Stimulated activated CD8-positive, alpha-beta memory T cell treated with anti-CD3 and anti-CD28 coated beads, Interleukin-4, amount 100 ng/mL, for 4 hours (primary cell): ENCODE measurements around the gene USP20.
A peak's percentile ranks its signal among the peaks of the same experiment; 100 is the strongest.

Source experiments
- DNase-seq, 2 donors: peaks; one replicate each; pipeline ENCODE4 v3.0.0-alpha.2; 2020; ENCODE audit warnings: low read depth in 2 of 2, low spot score in 1 of 2

USP20 gene

DNA sequence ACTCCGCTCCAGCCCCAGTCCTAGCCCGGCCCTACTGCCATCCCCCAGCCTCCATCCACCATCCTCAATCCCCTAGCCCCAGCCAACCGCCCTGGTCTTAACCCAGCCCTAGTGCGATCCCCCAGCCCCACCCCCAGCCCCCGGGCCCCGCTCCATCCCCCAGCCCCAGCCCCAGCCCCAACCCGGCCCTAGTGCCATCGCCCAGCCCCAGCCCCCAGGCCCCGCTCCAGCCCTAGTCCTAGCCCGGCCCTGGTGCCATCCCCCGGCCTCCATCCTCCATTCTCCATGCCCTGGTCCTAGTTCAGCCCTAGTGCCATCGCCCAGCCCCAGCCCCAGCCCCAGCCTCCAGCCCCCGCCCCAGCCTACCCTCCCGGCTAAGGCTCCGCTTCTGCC is 11.7 kb upstream of the USP20 start:
- no peak for DNase-seq

DNA sequence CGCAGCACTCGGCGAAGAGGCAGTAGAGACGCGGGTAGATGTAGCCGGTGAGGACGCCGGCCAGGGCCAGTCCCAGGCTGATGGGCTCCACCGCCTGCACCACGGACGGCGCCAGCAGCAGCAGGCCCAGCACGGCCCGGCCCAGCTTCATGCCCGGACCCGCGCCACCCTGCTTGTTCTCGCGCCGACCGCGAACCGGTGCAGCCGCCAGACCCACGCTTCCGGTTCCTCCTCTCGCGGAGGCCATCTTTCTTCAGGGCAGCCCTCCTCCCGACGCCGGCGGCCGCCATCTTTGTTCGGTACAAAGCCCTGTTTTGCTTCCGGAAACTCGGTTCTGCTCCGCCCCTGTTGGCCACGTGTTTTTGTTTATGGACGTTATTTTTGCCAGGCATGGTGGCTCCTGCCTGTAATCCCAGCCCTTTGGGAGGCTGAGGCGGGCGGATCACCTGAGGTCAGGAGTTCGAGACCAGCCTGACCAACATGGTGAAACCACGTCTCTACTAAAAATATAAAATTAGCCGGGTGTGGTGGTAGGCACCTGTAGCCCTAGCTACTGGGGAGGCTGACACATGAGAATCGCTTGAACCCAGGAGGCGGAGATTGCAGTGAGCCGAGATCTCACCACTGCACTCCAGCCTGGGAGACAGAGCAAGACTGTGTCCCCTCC is 11.2 kb upstream of the USP20 start, which contains the start of gene TOR1A:
Gene TOR1A (minus strand): TSS at position 202 of the 667 bp plus-strand sequence. CDS start 51 bp downstream, at position 151.
- peak; percentile 79 to 80 for DNase-seq

DNA sequence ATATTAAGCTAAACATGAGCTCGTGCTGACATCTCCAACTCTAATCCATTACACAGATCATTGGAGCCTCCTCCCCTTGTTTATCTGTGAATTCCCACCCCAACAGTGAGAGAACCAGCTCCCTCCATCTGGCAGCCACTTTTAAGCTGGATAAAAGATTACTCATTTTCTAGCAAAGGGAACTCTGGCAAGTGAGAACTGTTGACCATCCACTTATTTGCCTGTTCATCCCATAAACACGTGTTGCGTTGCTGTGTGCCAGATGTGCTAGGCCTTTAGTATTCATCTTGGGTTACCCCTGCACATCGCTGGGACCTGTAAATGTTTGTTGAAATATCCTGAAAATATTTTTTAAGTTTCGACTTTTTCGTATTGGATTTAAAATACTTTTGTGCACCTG is 8.9 kb upstream of the USP20 start:
- DNase-seq: no peak

DNA sequence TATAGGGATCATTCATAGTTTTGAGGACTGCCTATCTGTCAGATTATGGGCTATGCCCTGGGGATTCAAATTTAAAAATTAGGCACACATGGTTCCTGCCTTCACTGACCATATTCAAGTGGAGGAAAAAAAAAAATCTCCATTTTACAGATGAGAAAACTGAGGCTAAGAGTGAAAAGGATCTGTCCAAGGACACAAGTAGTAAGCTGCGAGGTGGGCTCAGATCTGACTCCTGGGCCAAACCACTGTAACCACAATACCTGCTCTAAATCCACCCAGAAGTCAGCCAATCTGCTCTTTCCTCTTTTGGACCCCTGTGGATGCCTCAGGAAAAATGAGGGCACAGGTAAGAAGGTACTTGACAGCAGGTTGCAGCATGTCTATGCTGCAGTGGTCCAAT is 8.5 kb upstream of the USP20 start:
- DNase-seq: no peak

DNA sequence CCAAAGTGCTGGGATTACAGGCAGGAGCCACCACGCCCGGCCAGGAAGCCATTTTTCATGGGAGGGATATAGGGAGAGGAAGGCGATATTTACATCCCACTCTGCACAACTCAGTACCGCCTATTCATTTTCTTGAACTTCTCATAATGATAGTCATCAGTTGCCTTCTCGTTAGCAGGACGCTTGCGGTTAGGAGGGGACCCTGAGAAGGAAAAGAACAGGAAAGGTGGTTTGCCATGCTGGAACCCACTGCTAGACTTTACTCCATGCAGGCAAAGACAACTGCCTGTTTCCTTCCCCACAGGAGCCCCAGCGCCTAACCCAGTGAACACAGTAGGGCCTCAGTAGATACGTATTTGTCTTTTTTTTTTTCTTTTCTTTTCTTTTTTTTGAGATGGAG is 7.2 kb upstream of the USP20 start:
- DNase-seq: no peak

DNA sequence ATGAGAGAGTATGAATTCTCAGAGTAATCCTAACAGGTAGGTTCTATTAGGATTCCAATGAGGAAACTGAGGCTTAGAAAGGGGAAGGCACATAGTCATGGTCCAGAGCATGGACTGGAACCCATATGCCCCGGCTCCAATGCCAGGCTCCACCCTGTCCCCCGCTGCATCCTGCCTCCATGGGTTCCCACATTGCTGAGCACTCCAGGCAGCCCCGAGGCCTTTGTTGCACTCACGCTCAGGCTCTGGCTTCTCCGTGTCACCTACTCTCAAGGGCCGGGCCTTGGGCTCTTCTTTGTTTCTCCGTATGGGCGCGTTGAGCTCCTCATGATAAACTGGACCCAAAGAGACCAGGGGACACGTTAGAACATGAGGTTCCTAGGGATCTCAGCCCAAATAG is 6.3 kb upstream of the USP20 start:
- DNase-seq: no peak

DNA sequence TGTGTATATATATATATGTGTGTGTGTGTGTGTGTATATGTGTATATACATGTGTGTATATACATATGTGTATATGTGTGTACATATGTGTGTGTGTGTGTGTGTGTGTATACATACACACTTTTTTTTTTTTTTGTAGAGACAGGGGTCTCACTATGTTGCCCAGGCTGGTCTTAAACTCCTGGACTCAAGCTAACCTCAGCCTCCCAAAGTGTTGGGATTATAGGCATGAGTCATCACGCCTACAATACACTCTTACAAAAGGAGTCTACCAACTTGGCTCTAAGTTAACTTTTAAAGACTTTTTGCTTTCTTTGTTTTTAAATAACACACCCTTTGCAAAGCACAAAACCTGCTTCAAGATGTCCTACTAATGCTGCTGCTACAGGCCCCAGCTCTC is 2.3 kb upstream of the USP20 start:
- DNase-seq: no peak

DNA sequence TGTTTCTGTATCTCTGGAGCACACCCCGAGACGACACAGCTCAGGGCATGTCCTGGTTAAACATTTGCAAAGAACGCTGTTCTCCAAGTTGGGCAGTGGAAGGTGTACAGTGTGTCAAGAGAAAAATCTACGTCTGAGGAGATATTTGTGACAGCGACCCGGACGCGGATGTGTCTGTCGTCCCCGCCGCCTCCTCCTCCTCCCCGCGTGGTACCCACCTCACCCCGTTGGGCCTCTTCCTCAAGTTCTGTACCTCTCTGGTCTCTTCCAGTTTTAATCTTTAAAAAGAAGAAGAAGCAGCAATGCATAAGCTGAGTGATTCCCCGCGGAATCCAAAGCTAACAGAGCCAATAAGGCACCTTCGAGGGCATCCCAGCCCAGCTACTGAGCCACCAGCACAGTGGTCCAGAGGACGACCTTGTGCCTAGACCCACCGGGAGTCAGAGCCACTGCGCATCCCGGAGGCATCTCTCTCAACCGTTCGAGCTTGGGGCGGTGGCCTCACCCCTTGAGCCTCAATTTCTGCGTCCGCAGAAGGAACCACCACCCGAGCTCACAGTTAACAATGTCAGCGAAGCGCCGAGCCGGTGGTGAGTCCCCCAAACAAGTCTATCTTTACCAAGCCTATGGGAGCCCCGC is 650 bp upstream of the USP20 start:
- no peak for DNase-seq

DNA sequence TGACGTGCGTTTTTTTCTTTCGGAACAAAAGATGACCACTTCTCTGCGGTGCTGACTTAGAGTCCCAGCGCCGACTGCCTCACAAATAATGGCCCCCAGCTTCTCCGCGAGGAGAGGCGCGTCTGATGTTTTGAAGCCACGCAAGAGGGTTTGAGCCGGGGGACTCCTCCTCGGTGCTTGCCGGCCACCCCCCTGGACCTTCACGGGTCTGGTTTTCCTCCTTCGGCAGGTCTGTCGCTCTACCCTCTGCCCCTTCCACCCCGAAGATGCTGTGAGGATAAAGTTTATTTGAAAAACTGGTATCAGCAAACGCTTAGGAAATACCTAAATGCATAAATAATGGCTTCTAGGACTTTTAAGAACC is 584 bp downstream of the USP20 start:
- DNase-seq: no peak

DNA sequence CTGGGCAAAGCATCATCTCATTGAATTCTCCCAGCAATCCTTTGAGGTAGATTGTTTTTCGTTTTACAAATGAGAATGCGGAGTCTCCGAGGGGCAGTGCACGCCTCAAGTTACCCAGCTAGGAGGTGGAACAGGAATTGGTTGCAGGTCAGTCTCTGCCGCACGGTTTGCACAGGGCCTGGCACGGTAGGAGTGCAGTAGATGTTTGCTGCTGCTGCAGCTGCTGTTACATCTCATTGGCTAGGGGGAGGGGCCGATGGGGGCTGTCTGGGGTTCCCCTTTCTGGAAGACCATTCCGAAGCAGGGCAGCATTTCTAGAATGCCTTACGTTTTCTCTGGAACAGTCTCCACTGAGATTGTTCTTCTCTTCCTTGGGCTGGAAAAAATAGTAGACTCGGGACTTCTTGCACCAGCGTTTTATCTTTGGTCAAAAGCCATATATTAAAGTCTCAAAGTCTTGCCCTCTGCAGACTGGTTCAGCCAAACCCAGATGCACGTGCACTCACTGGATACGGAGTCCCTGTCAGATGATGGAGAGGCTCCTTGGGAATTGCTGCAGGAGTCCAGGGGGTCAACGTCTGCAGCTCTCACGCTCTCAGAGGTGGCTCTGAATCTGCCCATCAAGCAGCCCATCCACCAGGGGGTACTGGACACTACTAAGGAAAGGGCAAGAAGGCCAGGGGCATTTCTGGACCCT is 1.2 kb downstream of the USP20 start:
- DNase-seq: peak in 1 of 2 donors; percentile 21

DNA sequence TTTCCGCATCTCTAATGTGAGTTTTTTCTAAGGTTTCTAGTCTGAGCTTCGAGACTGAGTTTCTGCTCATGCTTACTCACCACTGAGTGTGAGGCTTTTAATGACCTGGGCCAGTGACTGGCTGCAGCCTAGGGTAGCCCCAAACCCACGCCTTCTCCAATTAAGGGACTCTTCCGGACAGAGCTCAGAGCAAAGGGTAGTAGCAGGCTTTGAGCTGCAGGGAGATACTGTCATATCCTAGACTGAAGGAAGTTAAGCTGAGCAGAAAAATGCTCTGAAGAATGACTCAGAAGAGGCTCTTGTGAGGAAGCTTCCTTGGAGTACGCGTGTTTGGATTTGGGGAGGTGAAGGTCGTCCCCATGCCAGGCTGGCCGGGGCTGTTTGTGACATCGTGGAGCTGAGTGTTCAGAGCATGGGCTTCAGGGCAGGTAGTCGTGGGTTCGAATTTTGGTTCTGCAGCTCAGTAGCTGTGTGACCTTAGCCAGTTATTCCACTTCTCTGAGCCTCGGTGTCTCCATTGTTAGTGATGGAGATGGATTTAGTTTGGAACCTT is 3.5 kb downstream of the USP20 start:
- no peak for DNase-seq

DNA sequence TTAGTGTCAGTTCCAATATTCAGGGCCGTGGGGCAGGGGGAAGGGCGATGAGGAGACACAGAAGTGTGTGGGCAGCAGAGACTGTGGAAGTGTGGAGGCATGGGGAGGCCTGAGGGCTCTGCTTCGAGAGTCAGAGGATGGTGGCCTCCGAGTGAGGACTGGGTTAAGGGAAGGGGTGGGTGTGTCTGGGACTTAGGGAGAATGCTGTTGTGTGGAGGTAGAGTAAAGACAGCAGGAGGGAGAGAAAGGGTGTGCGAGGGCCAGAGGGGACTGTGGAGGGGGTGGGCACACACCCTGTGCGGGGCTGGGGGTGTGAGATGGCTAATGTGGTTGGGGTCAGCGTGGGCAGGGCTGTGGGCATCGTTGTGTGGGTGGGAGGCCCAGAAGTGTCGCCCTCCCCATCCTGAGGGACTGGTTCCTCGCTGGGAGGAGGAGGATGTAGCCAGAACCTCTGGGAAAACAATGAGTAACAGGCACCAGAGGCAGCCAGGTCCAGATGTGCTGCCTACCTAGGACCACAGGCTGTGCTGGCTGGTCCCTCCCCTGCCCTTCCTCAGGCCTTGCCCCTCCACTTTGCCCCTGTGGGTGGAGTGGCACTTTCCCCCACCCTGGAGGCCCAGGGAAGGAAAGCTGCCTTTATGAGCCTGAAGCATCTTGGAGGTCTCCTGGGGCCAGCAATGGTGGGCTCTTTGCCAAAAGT is 4.2 kb downstream of the USP20 start:
- no peak for DNase-seq

DNA sequence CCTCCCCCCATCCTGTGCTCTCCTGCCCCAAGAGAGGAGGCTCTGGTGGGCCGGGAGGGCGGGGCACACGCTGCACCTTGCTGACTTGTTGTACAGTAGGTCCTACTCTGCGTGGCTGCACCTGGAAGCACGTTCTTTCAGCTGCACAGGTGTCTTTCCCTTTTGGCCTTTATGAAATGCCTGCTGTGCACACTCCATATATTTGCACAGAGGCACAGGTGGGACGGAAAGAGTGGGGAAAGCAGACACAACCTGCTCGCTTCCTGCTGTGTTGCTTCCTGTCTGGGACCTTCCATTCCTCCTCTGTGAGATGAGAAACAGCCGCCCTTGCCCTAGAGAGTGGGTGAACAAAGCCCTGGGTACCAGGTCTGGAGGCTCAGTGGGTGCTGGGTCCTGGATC is 4.8 kb downstream of the USP20 start:
- DNase-seq: no peak

DNA sequence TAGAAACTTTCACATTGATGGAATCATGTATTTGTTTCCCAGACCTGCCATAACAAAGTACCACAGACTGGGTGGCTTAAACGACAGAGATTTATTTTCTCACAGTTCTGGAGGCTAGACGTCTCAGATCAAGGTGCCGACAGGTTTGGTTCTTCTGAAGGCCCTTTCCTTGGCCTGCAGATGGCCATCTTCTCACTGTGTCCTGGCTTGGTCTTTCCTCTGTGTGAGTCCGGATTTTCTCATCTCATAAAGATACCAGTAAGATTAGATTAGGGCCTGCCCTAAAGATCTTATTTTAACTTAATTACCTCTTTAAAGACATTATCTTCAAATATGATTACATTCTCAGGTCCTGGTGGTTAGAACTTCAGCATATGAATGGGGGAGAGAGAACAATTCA is 5.8 kb downstream of the USP20 start:
- no peak for DNase-seq

DNA sequence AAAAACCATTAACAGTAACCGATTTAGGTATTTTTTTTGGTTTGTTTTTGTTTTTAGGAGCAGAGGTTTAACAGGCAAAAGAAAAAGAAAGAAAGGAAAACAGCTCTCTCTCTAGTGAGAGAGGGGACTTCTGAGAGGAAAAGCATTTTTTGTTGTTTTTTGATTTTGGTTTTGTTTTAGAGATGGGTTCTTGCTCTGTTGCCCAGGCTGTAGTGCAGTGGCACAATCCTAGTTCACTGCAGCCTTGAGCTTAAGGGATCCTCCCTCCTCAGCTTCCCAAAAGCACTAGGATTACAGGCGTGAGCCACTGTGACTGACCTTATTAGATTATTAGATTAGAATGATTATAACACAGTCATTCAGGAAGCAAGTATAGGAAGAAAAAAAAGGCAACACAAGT is 10.1 kb downstream of the USP20 start:
- DNase-seq: no peak

DNA sequence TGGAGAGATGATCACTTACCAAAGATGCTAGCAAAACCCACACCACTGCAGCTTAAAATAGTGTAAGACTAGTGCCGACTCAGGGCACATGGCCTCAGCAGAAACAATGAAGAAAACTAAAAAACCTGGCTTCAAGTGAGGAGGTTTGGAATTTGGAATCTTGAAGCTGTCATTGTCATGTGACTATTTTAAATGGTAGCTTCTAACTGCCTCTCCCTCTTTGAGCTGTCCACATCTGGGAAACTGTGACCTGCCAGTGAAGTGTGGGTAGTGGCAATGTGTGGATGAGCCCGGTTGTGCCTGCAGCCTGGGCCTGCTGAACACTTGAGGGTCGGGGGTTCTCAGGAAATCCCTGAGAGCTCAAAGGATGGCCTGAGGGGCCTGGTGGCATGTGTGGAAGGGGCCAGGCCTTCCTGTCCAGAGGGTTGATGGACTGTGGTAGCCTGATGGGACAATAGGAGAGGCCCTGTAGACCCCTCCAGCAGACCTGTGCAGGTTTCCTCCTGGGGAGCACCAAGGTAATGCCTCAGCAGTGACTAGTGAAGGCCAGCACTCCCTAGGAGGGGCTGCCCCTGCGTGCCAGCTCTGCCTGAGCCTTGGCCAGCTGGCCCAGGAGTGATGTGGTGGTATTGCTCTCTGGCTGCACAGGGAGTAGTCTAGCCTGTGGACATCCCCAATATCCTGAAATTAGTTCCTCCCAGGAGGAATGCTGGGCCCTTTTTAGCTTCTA is 13.6 kb downstream of the USP20 start:
- no peak for DNase-seq

DNA sequence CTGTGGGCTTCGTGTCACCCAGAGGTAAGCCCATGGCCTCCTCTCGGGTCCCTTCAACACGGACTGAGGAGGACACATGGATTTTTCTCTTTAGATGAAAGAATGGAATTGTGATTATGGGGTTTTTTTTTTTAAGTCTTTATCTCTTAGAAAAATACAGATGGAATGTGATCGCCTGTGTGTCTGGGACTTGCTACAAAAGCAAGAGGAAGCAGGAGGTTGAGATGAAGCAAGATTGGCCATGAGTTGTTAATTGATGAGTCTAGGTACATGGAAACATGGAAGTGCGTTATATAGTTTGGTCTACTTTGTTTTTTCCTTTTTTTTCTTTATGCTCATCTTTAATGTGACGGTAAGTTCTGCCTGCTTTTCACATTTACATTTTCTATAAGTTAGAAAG is 14.6 kb downstream of the USP20 start:
- no peak for DNase-seq

DNA sequence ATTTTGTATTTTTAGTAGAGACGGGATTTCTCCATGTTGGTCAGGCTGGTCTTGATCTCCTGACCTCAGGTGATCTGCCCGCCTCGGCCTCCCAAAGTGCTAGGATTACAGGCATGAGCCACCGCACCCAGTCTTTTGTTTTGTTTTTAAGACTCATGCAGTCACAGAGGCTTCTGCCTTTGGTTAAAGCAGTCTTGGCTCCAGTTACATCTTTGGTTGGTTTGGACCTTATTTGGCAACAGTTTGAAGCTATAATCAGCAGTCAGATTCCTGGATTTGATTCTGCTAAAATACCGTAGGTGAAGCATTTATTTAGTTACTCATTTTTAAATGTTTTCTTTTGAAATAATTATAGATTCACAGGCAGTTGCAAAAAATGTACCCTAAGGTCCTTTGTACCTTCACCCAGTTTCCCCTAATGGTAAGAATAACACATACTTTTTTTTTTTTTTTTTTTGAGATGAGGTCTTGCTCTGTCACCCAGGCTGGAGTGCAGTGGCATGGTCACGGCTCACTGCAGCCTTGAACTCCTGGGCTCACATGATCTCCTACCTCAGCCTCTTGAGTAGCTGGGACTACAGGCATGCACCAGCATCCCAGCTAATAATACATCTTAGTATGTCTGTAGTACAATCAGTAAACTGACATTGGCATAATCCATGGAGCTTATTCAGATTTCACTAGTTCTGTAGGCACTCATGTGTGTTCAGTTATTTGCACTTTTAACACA is 15.7 kb downstream of the USP20 start:
- DNase-seq: no peak

DNA sequence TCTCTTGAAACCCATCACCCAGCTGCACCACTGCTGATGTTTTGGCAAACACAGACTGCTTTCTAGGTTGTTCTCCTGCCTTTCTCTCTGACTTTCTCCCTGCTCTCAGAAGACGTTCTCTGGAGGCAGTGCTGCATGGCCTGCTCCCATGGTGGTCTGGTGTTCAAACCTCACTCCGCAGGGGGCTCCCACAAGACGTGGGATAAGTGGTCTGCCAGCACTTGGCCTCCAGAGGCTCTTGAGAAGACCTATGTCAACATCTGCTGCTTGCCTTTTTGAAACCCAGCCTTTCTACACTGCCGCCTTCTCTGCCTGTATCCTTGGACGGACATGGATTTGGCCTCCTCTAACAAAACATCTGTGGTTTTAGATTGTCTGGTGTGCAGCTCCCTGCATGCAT is 16.6 kb downstream of the USP20 start:
- no peak for DNase-seq

DNA sequence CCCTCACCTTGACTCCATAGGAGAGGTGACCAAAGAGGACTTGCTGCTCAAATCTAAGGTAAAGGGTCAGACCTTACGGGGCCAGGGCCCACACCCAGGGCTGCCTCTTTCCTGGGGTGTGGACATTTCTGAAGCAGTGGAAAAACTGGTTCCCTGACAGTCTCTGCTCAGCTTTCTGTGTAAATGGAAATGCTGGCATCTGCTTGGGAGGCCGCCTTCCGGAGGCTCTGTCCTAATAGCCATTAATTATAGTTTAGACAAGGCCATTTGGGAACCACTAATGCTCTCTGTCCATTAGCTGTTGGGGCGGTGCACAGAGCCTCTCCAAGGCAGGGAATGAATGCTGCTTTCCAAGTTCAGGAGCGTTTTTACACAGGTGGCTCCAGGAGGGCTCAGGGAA is 17.3 kb downstream of the USP20 start:
- DNase-seq: no peak
